Measurements from ENCODE around the gene PDE4D. TPM values are rescaled to one million over a fixed set of nuclear protein-coding genes. Genes with fewer than 3 reads are reported as not detected.

PDE4D gene
- total RNA-seq, 4 donors from 2014 or later, result 6.0 to 36.2 (median 10.0) TPM

- no peaks in the 10 kb centered on the region for H3K9me3 ChIP-seq
- DNase-seq, result no peak
- H3K4me1 ChIP-seq, result peaks cover 0 to 15% (median 0%) of the 10 kb centered on the region in 3 donors
- H3K27me3 ChIP-seq, result no peaks in the 10 kb centered on the region
- TF ChIP-seq POLR2A (IDR thresholded peaks at IDR 0.05) (no peak), CTCF (IDR thresholded peaks at IDR 0.05) (peak; percentile 78 to 83 (median 80))
- no peaks in the 10 kb centered on the region for H3K36me3 ChIP-seq
- peak overlapping the region in 3 of 4 donors; percentile 12 to 27 (median 13) for H3K4me3 ChIP-seq
- intact Hi-C loops (cut with DNase I), result loop anchor here (10.0 kb wide), 1 partner anchor 176 kb away; no protein-coding TSS in a partner anchor
- peak overlapping the region in 2 of 4 donors; percentile 47 to 52 for H3K27ac ChIP-seq
- 15 to 16% methylated on average over 16 of the region's 16 CpGs for WGBS, 2 donors
Measured at GRCh38 chr5:59188419-59189225, 704.9 kb downstream of the PDE4D start.

GRCh38 chr5:59187857-59188256 is 705.7 kb downstream of the PDE4D start:
- peak overlapping the region in 2 of 4 donors; percentile 47 to 52 for H3K27ac ChIP-seq
- H3K9me3 ChIP-seq, result no peaks in the 10 kb centered on the region
- peaks cover 0 to 15% (median 0%) of the 10 kb centered on the region in 3 donors for H3K4me1 ChIP-seq
- intact Hi-C loops (cut with DNase I), result loop anchor here (10.0 kb wide), 1 partner anchor 177 kb away; no protein-coding TSS in a partner anchor
- H3K27me3 ChIP-seq, result no peaks in the 10 kb centered on the region
- peak overlapping the region in 3 of 4 donors; percentile 12 to 27 (median 13) for H3K4me3 ChIP-seq
- no peaks in the 10 kb centered on the region for H3K36me3 ChIP-seq
- 24 to 50% methylated on average over 4 of the region's 4 CpGs for WGBS, 2 donors
- TF ChIP-seq POLR2A (IDR thresholded peaks at IDR 0.05), result peak in 1 of 4 donors; percentile 27
- TF ChIP-seq CTCF (IDR thresholded peaks at IDR 0.05), result no peak
- no peak for DNase-seq

- no peak overlapping the region for H3K27ac ChIP-seq
- no peak for DNase-seq
- WGBS, 2 donors, result 66 to 71% methylated on average over 8 of the region's 8 CpGs
Measured at GRCh38 chr5:59186623-59187022, 706.9 kb downstream of the PDE4D start.

GRCh38 chr5:59185757-59186385 is 707.7 kb downstream of the PDE4D start:
- no peaks in the 10 kb centered on the region for H3K27me3 ChIP-seq
- no peak overlapping the region for H3K27ac ChIP-seq
- DNase-seq, result no peak
- no peak overlapping the region for H3K4me3 ChIP-seq
- TF ChIP-seq POLR2A (IDR thresholded peaks at IDR 0.05) (no peak), CTCF (IDR thresholded peaks at IDR 0.05) (no peak)
- H3K36me3 ChIP-seq, result no peaks in the 10 kb centered on the region
- WGBS, 2 donors, result 74 to 78% methylated on average over 4 to 5 of the region's 5 CpGs
- H3K9me3 ChIP-seq, result no peaks in the 10 kb centered on the region
- peaks cover 0 to 15% (median 0%) of the 10 kb centered on the region in 3 donors for H3K4me1 ChIP-seq
- intact Hi-C loops (cut with DNase I), result loop anchor here (10.0 kb wide), 1 partner anchor 179 kb away; no protein-coding TSS in a partner anchor

More at GRCh38 chr5:59186623-59187022, 706.9 kb downstream of the PDE4D start:
- H3K4me3 ChIP-seq, result no peak overlapping the region
- H3K4me1 ChIP-seq, result peaks cover 0 to 15% (median 0%) of the 10 kb centered on the region in 3 donors
- H3K27me3 ChIP-seq, result no peaks in the 10 kb centered on the region
- no peak for TF ChIP-seq POLR2A (IDR thresholded peaks at IDR 0.05)
- TF ChIP-seq CTCF (IDR thresholded peaks at IDR 0.05), result no peak
- no peaks in the 10 kb centered on the region for H3K9me3 ChIP-seq
- intact Hi-C loops (cut with DNase I), result loop anchor here (10.0 kb wide), 1 partner anchor 178 kb away; no protein-coding TSS in a partner anchor
- no peaks in the 10 kb centered on the region for H3K36me3 ChIP-seq

Data from esophagus squamous epithelium (tissue), 5 donors.